ENCODE results near the gene SORL1. TPM values are rescaled to one million over a fixed set of nuclear protein-coding genes. Genes with fewer than 3 reads are reported as not detected.

The SORL1 gene
- total and polyA plus RNA-seq, 9 of the 15 experiments (the other 6 are each of a cell fraction or from before 2014, with no cell fraction given), result 0.01 to 0.66 TPM; not detected in 7

GRCh38 chr11:121564948-121565684, 113.0 kb downstream of the SORL1 start:
- no peak for FAIRE-seq
- in situ Hi-C loops (cut with MboI), result no loop called here
- POLR2A ChIA-PET, result no interaction called here
- peaks cover 0 to 5% of the 10 kb centered on the region in 2 experiments; a peak in 2 of 5 replicates for H3K27me3 ChIP-seq (ENCODE audit: control insufficient read depth in 2 of 2, insufficient read depth in 2 of 2, low read length in 2 of 2)
- H3K27ac ChIP-seq (ENCODE audit: extremely low read depth, low read depth, low read length), result no peak overlapping the region
- H3K4me3 ChIP-seq, result no peak overlapping the region
- no peaks in the 10 kb centered on the region for H3K9me3 ChIP-seq (replicated peaks; ENCODE audit: control insufficient read depth, insufficient read depth, low read depth, low read length)
- CTCF ChIA-PET (ENCODE audit: low intra/inter-chr PET ratio), result no interaction called here
- ATAC-seq, result no peak
- DNase-seq (ENCODE audit: extremely low read depth in 1 of 4, low spot score in 3 of 4), result no peak
- BruUV-seq (replicated peaks), result no TSS peak
- no peaks in the 10 kb centered on the region for H3K9me1 ChIP-seq (ENCODE audit: control insufficient read depth, insufficient read depth, low read length)
- no peak overlapping the region for H2AFZ ChIP-seq (ENCODE audit: low read depth, low read length)
- no peaks in the 10 kb centered on the region for H3K79me2 ChIP-seq (ENCODE audit: control insufficient read depth, insufficient read depth, low read length)
- no peak overlapping the region for H3K4me2 ChIP-seq (ENCODE audit: insufficient read depth, low read length)
- TF ChIP-seq ZNF12 (CRISPR knock-in tag; IDR thresholded peaks at IDR 0.05), result no peak
- no peak for TF ChIP-seq ZNF699 (CRISPR knock-in tag; IDR thresholded peaks at IDR 0.05; ENCODE audit: insufficient replicate concordance)
- TF ChIP-seq KAT7 (CRISPR knock-in tag; IDR thresholded peaks at IDR 0.05; ENCODE audit: borderline replicate concordance), result no peak
- no peak for TF ChIP-seq MLX (CRISPR knock-in tag; conservative IDR thresholded peaks at IDR 0.05)
- TF ChIP-seq KLF10 (CRISPR knock-in tag; IDR thresholded peaks at IDR 0.05), result no peak
- no peak for TF ChIP-seq ASH1L (IDR thresholded peaks at IDR 0.05; ENCODE audit: borderline replicate concordance, low read depth, partially characterized antibody)
- TF ChIP-seq ZBTB33 (CRISPR knock-in tag; IDR thresholded peaks at IDR 0.05), result no peak
- TF ChIP-seq POLR2H (tag; IDR thresholded peaks at IDR 0.05; ENCODE audit: low read depth), result no peak
- TF ChIP-seq EZH2 (IDR thresholded peaks at IDR 0.05; ENCODE audit: borderline replicate concordance, low read depth, low read length), result no peak
- TF ChIP-seq XRCC3 (IDR thresholded peaks at IDR 0.05), result no peak
- no peak for TF ChIP-seq CXXC5 (CRISPR knock-in tag; IDR thresholded peaks at IDR 0.05)
- H3K36me3 ChIP-seq (ENCODE audit: control insufficient read depth, insufficient read depth, low read length), result no peaks in the 10 kb centered on the region
- 0 out of 2 replicates have a peak, but pooled peaks cover 3% of the 10 kb centered on the region for H4K20me1 ChIP-seq (replicated peaks; ENCODE audit: control insufficient read depth, insufficient read depth, low read length)
- H3K4me1 ChIP-seq (replicated peaks in 1 of 2; ENCODE audit: control insufficient read depth in 2 of 2, insufficient read depth in 2 of 2, low read length in 2 of 2), result no peaks in the 10 kb centered on the region
- no peak overlapping the region for H3K9ac ChIP-seq (ENCODE audit: insufficient read depth in 1 of 2, low read depth in 2 of 2, low read length in 2 of 2)
- WGBS (ENCODE audit: insufficient coverage, low coverage, missing lambda C conversion rate), result 1% methylated on average over 5 of the region's 5 CpGs
- intact Hi-C loops (cut with micrococcal nuclease), result no loop called here
